ENCODE results near the gene TUBA1B.
A peak's percentile ranks its signal among the peaks of the same experiment; 100 is the strongest.

Gene TUBA1B

GRCh38 chr12:49089821-49090773 is 41.1 kb downstream of the TUBA1B start:
- DNase-seq = no peak

DNA sequence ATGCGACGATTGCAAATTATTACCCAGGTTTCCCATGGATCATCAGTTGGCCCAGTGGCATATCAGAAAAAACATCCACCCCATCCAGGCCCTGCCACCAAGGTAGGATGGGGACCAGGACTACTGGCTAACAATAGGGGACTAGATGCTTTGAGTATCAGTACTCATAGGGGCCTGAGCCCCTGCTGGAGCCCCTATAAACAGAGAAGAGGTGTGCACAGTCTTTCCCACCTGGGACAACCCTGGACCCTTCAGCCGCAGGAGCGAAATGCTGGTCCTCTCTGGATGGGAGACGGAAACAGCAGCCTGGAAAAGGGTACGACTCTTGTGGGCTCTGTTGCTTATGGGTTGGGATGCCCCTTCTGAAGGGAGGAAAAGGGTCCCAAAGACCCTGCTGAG is 42.3 kb downstream of the TUBA1B start:
- DNase-seq = no peak

GRCh38 chr12:49088150-49088931 is 42.9 kb downstream of the TUBA1B start:
- peak; percentile 98 for DNase-seq

DNA sequence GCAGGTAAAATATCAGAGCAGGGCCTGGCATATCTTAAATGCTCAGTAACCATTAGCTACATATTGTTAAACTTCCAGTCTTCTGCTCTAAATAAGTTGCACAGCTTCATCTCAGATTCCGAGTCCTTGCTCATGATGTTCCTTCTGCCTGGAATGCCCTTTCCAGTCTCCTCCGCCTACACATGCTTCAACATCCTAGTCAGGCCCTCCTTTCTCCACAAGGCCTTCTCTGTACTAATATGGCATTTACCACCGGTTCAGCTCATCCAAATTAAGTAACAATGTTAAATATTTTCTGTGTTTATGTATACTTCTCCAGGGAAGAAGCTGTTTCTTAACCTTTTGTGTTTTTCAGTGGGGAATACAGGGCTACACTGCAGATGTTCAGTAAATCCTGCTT is 45.1 kb downstream of the TUBA1B start:
- no peak for DNase-seq

- no peak for DNase-seq
Measured at GRCh38 chr12:49084438-49084837, 46.8 kb downstream of the TUBA1B start.

DNA sequence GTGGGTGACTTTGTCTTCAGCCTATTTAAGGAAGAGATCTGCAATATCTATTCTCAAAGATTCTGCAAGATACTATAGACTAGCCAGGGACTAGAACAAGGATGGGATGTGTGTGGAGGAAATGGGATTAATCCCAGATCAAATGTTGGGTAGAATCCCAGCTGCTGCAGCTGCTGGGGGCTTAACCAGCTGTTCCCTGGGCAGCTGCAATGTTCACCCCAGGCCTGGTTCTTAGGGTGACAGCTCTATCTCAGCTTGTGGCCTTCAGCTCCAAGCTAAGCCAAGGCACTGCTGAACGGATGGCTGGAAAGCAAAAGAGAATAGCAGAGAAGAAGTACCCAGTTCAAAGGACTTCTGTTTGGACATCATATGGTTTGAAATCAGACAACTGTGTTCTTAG is 51.4 kb downstream of the TUBA1B start:
- DNase-seq = no peak
